Hippocampal formation (tissue), 2 donors: Measurements from ENCODE around the gene SSBP1.
"Not testable (repeated sequence)": the region's sequence is repeated elsewhere in the genome, so short reads cannot be mapped to it uniquely, and the experiment has no call there.

Experiments used
- DNase-seq, 2 donors: peaks; one replicate each; lab custom pipeline; 2025; lab: John Stamatoyannopoulos, UW

Gene SSBP1

DNA sequence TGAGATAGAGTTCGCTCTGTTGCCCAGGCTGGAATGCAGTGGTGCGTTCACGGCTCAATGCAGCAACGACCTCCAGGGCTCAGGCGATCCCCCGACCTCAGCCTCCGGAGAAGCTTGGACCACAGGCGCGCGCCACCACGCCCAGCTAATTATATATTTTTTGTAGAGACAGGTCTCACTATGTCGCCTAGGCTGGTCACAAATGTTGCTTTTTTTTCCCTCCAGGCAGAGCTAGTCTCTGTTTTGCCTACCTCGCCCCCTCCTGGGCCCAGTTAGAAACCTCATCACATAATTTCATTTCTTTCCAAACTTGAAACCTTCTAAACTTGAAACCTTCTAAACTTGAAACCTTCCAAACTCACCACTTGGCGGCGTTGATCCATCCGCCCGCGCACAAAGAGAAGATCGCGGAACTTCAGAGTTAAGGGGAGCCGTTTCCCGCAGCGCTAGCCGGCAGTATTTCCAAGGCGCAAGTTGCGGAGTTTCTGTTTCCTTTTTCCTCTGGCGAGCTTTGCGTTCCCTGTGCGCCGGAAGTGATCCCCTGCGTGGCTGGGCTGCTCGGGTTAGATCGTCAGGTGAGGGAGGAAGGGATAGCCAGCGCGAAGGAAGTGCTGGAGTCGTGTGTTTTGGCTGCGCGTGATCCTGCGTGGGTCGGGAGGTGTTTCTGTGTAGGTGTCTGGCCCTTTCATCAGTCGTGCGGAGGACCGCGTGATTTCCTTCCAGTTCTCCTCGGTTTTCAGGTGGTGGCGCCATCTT, at the start of gene SSBP1:
Gene SSBP1 (plus strand): TSS at position 523 of the 756 bp plus-strand sequence. CDS start 809 bp downstream, outside the sequence.
- peak; percentile 87 to 95 for DNase-seq

GRCh38 chr7:141689072-141689825, 48.9 kb upstream of the SSBP1 start:
- not testable (repeated sequence) for DNase-seq

GRCh38 chr7:141691540-141691939, 46.6 kb upstream of the SSBP1 start:
- no peak for DNase-seq

GRCh38 chr7:141691961-141692360, 46.2 kb upstream of the SSBP1 start:
- DNase-seq: no peak

GRCh38 chr7:141693082-141693481, 45.1 kb upstream of the SSBP1 start:
- no peak for DNase-seq

GRCh38 chr7:141695803-141696289, 42.3 kb upstream of the SSBP1 start:
- DNase-seq: no peak

GRCh38 chr7:141696348-141696747, 41.8 kb upstream of the SSBP1 start:
- DNase-seq: no peak

GRCh38 chr7:141697211-141697871, 40.8 kb upstream of the SSBP1 start:
- peak; percentile 35 to 70 for DNase-seq

DNA sequence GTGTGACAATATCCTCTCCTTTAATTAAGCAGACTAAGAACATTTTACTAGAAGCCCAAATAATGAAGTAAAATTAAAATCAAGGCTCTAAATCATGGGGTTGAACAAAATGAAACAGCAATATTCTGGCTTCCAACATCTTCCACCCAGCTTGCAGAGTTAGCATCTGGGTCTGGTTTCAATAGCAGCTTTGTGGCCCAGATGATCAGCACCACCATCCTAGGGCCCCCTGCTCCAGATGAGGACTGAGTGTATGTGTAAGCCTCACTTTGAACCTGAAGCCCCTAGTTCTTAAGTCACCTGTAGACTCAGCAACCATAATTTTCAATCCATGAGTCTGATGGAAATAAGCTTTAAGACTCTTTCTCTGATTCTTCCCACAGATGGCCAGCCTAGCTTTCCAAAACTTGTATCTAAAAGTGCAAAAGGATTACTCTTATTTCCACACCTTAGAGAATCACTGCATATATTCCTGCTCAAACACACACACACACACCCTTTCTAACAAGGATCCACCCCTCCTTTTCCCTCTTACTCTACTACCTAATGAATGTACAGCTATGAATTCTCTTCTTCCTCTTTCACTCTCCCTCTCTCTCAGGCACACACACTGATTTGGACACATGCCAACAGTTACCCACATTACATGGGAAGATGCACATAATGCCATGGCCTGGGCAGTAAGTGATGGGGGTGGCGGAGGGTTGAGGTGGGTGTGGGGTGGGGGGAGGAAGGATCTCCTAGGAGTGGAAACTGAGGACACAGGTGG, 39.7 kb upstream of the SSBP1 start:
- DNase-seq: no peak

- DNase-seq: no peak
Observed at GRCh38 chr7:141699860-141700259, 38.3 kb upstream of the SSBP1 start.

- DNase-seq: peak in 1 of 2 donors; percentile 38
Observed at GRCh38 chr7:141700296-141700847, 37.8 kb upstream of the SSBP1 start.

- DNase-seq: no peak
Observed at GRCh38 chr7:141700848-141701371, 37.2 kb upstream of the SSBP1 start.

DNA sequence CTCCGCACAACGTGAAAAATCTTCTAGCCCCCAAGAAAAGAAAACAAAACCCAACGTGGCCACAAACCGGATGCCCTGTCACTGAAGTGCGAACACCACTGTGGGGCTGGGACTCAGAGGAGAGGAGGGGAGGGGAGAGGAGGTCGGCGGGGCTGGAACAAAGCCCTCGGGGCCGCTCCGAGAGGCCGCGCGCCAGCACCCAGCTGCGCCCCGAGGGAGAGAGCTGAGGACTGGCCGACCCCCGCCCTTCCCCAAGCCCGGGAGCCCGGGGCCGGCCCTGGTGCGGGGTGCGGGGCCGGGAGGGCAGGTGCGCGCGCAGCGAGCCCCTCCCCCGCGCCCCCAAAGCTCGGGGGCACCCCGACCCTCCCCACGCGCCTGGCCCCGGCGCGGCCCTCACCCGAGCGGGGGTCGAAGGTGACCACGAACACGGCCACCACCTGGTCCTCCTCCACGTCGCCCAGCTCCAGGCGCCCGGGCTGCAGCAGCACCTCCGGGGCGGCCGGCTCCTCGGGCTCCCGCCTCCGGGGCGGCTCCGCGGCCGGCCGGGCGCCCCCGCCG, 36.6 kb upstream of the SSBP1 start:
- peak in 1 of 2 donors; percentile 66 for DNase-seq

- peak; percentile 41 to 63 for DNase-seq
Observed at GRCh38 chr7:141702047-141702567, 36.1 kb upstream of the SSBP1 start, which contains the start of gene DENND11. DENND11 (minus strand) TSS chr7:141702166; CDS start chr7:141702153, 13 bp downstream.

GRCh38 chr7:141702892-141703291, 35.3 kb upstream of the SSBP1 start:
- DNase-seq: no peak

- no peak for DNase-seq
Observed at GRCh38 chr7:141704112-141704511, 34.0 kb upstream of the SSBP1 start.

- no peak for DNase-seq
Observed at GRCh38 chr7:141704741-141705140, 33.4 kb upstream of the SSBP1 start.

DNA sequence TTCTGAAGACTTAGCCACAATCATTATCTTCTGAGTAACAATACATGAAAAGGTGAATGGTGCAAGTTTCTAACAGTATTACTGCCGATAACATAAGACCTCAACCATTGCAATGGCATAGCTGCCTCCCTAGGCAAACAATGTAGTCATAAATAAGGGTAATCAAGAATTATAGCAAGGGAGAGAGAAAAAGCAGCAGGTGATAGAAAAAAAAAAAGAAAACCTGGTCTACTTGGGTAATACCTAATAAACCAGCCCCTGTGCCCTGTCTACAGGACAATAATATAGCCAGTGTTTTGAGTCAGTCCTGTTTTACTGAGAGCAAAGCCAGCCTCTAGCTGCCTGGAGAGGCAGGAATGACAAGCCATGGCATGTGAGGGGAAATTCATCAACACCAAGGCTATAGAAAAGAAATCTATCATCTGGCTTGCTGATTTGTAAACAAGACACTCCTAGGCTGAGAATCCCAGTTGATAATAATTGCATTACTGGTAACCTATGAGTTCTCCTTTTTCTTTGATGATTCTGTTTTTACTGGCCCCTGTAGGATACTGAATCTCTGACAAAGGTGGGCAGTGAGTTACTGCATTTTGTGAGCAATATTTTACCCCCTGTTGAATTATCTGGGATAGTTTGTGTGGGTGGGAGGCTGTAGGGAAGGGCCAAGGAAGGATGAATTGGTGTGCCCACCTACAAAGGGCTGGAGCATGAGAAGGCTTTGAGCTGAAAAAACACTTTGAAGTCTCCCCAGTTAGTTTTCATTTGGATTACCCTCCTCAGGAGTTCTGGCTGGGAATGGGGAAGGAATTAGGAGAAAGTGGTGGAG, 31.7 kb upstream of the SSBP1 start:
- DNase-seq: no peak

GRCh38 chr7:141708351-141708750, 29.8 kb upstream of the SSBP1 start, which contains the start of gene WEE2:
WEE2 (plus strand) TSS chr7:141708353; CDS start chr7:141708759, 406 bp downstream.
- DNase-seq: no peak
